ENCODE measurements around the gene PGGHG.
A peak's percentile ranks its signal among the peaks of the same experiment; 100 is the strongest.
"Not testable (repeated sequence)": the region's sequence is repeated elsewhere in the genome, so short reads cannot be mapped to it uniquely, and the experiment has no call there.

Gene PGGHG

DNA sequence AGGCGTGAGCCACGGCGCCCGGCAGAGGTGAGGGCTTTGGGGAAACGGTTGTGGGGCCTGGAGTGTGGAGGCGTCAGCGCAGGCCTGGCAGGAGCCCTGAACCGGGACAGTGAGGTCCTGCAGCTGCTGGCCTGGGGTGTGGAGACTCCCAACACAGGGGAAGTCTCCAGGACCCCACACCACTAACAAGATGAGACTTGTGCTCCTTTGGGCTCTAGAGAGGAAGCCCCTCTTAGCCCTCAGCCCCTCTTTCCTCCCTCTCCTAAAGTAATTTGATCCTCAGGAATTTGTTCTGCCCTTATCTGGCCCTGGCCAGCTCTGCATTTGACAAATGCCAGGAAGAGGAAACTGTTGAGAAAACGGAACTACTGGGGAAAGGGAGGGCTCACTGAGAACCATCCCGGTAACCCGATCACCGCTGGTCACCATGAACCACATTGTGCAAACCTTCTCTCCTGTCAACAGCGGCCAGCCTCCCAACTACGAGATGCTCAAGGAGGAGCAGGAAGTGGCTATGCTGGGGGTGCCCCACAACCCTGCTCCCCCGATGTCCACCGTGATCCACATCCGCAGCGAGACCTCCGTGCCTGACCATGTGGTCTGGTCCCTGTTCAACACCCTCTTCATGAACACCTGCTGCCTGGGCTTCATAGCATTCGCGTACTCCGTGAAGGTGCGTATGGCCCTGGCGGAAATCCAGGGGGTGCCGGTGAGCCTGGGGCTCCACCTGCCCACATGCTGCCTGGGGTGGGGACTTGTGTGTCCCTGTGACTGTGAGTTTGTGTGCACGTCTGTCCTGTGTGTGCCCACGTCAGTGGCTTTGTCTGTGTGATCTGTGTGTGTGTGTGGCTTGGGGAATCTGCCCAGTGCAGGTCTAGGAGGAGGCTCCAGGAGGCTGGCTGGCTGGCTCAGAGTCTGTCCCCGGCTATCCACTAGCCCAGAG is 19.1 kb downstream of the PGGHG start, which contains the start of gene IFITM2:
Gene IFITM2, plus strand, starts transcription at position 51 of the 943 bp plus-strand sequence. Its CDS starts 377 bp downstream, at position 428.
- H3K4me3 ChIP-seq (ENCODE audit: low read depth in 1 of 2, low read length in 2 of 2): peak within 1 kb of the TSS; percentile 57 to 72
- not testable (repeated sequence) for H3K36me3 ChIP-seq (ENCODE audit: control insufficient read depth in 1 of 2, insufficient read depth in 2 of 2, low read length in 2 of 2); H3K9me3 ChIP-seq (ENCODE audit: control insufficient read depth in 1 of 2, low read length in 2 of 2); H3K27me3 ChIP-seq (ENCODE audit: control insufficient read depth in 1 of 2, insufficient read depth in 2 of 2, low read length in 2 of 2)
- H3K27ac ChIP-seq (ENCODE audit: low read depth, low read length): peak within 1 kb of the TSS; percentile 89
- peak within 1 kb of the TSS; percentile 60 to 63 for H3K9ac ChIP-seq (ENCODE audit: low read depth in 1 of 2, low read length in 2 of 2)
- peaks cover 9 to 32% of the 10 kb centered on the region in 2 donors for H3K4me1 ChIP-seq (ENCODE audit: control insufficient read depth in 1 of 2, insufficient read depth in 2 of 2, low read length in 2 of 2)

DNA sequence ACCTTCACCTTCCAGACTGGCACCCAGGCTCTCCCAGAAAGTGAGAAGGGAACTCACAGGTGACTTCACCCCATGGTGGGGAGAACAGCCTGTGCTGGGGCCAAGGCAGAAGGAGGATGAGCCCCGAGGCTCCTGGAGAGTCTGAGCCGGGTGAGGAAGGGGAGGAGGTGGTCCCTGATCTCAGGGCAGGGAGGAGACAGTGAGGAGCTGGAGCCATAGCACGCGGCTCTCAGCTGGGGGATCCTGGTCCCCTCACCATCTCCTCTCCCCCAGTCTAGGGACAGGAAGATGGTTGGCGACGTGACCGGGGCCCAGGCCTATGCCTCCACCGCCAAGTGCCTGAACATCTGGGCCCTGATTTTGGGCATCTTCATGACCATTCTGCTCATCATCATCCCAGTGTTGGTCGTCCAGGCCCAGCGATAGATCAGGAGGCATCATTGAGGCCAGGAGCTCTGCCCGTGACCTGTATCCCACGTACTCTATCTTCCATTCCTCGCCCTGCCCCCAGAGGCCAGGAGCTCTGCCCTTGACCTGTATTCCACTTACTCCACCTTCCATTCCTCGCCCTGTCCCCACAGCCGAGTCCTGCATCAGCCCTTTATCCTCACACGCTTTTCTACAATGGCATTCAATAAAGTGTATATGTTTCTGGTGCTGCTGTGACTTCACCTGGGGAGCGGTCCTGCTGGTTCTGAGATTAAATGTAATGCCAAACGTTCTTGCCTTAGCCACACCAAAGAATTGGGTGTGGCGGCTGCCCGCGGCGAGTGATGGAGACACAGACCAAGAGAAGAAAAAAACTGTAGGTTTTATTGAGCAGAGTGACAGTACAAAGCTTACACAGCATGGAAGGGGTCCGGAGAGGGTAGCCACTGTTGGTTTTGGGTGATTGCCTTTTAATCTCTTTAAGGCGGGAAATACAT is 20.1 kb downstream of the PGGHG start:
- not testable (repeated sequence) for H3K36me3 ChIP-seq (ENCODE audit: control insufficient read depth in 1 of 2, insufficient read depth in 2 of 2, low read length in 2 of 2); H3K27me3 ChIP-seq (ENCODE audit: control insufficient read depth in 1 of 2, insufficient read depth in 2 of 2, low read length in 2 of 2); H3K9me3 ChIP-seq (ENCODE audit: control insufficient read depth in 1 of 2, low read length in 2 of 2)
- H3K27ac ChIP-seq (ENCODE audit: low read depth, low read length): peak overlapping the region; percentile 65
- peak overlapping the region; percentile 41 to 55 for H3K9ac ChIP-seq (ENCODE audit: low read depth in 1 of 2, low read length in 2 of 2)
- H3K4me3 ChIP-seq (ENCODE audit: low read depth in 1 of 2, low read length in 2 of 2): peak overlapping the region; percentile 57 to 65
- H3K4me1 ChIP-seq (ENCODE audit: control insufficient read depth in 1 of 2, insufficient read depth in 2 of 2, low read length in 2 of 2): peaks cover 19 to 42% of the 10 kb centered on the region in 2 donors

DNA sequence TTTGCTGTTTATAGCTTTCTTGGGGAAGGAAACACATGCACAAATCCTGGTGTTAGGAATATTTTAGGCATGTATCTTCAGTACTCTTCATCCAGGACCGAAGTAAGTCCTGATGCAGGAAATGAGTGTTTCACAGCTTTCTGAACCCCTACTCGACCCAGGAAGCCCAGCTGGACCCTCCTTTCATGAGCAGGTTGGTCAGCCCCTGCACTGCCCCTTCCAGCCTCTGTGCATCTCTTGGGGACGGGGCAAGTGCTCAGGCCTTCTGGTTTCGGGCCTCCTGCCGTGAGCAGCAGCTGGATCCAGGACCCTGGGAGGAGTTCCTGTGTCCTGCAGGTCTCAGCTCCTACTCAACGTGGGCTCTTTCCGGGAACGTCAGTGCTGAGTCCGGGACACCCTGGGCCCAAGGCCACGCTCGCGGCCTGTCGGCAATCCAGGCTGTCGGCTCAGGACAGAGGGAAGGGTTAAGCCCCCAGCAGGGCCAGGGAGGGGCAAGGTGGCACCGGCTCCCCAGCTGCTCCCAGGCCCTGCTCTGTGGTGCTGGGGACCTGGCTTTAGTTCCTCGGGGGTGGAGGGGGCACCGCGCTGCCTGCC is 21.1 kb downstream of the PGGHG start:
- Histone ChIP-seq H3K9ac (ENCODE audit: low read depth in 1 of 2, low read length in 2 of 2) (peak overlapping the region in 1 of 2 donors; percentile 54), H3K27ac (ENCODE audit: low read depth, low read length) (peak overlapping the region; percentile 13), H3K4me3 (ENCODE audit: low read depth in 1 of 2, low read length in 2 of 2) (peak overlapping the region; percentile 12 to 65), H3K4me1 (ENCODE audit: control insufficient read depth in 1 of 2, insufficient read depth in 2 of 2, low read length in 2 of 2) (peaks cover 22 to 51% of the 10 kb centered on the region in 2 donors)
- H3K27me3 ChIP-seq (ENCODE audit: control insufficient read depth in 1 of 2, insufficient read depth in 2 of 2, low read length in 2 of 2); H3K9me3 ChIP-seq (ENCODE audit: control insufficient read depth in 1 of 2, low read length in 2 of 2); H3K36me3 ChIP-seq (ENCODE audit: control insufficient read depth in 1 of 2, insufficient read depth in 2 of 2, low read length in 2 of 2): not testable (repeated sequence)

DNA sequence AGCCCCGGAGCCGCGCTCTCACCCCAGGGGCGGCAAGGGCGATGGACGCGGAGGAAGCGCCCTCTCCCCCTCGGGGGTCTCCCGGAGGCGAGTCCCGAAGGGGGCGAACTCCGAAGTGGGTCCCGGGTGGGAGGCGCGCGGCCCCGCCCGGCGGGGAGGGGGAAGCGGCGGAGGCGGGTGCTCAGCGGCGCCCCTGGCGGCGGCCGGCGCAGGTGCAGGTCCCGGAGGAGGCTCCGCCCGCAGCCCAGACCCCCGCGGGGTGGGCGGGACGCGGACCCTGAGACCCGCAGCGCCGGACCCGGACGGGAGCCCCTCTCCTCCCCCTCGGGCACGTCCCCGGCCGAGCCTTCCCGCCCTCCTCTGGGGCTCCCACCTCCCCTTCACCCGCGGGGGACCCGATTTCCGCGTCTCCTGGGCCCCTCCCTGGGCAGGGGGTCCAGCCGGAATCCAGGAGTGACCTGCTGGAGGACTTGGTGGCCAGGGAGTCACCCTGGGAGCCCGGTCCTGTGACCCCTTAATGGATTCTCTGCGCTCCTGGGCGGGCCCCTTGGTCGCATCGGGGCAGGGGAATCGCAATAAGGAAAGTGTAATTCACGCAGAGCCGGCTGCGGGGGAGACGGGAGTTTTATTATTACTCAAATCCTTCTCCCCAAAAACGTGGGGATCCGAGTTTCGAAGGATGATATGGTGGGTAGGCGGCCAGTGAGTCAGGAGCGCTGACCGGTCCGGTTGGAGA is 22.3 kb downstream of the PGGHG start:
- H3K27me3 ChIP-seq (ENCODE audit: control insufficient read depth in 1 of 2, insufficient read depth in 2 of 2, low read length in 2 of 2); H3K9ac ChIP-seq (ENCODE audit: low read depth in 1 of 2, low read length in 2 of 2); H3K9me3 ChIP-seq (ENCODE audit: control insufficient read depth in 1 of 2, low read length in 2 of 2); H3K36me3 ChIP-seq (ENCODE audit: control insufficient read depth in 1 of 2, insufficient read depth in 2 of 2, low read length in 2 of 2); H3K27ac ChIP-seq (ENCODE audit: low read depth, low read length); H3K4me3 ChIP-seq (ENCODE audit: low read depth in 1 of 2, low read length in 2 of 2): not testable (repeated sequence)
- H3K4me1 ChIP-seq (ENCODE audit: control insufficient read depth in 1 of 2, insufficient read depth in 2 of 2, low read length in 2 of 2): peaks cover 25 to 61% of the 10 kb centered on the region in 2 donors

DNA sequence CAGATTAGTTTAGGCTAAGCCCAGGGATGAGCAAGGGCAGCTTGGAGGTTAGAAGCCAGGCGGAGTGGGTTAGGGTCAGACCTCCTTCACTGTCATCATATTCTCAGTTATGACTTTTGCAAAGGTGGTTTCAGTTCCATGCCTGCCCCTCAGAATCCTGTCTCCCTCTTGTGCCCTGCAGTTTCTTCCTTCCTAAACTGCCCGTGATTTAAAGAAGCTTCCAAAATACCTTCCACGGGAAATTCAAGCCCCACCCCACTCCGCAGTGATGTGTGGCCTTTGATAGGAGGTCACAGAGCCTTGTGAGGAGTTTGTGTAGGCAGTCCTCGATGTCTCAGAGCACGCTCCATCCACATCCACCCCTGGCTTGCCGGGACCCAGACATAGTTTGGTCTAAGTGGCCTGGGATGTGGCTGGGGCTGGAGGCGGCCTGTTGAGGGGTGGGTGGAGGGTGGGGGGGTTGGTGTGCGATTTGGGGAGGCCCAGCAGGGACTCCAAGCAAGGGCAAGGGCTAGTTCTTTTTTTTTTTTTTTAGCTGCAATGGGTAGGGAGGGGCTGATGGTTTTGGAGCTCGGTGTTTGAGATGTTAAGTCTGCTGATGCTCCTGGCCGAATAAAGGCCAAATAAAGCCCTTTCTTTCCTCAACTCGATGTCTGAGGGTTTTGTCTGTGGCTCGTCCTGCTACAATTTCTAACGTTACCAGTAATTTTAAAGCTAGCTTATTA is 23.3 kb downstream of the PGGHG start:
- H3K27ac ChIP-seq (ENCODE audit: low read depth, low read length): peak overlapping the region; percentile 58
- no peaks in the 10 kb centered on the region for H3K36me3 ChIP-seq (ENCODE audit: control insufficient read depth in 1 of 2, insufficient read depth in 2 of 2, low read length in 2 of 2)
- H3K9ac ChIP-seq (ENCODE audit: low read depth in 1 of 2, low read length in 2 of 2): peak overlapping the region in 1 of 2 donors; percentile 38
- H3K27me3 ChIP-seq (ENCODE audit: control insufficient read depth in 1 of 2, insufficient read depth in 2 of 2, low read length in 2 of 2): peaks cover 0 to 4% of the 10 kb centered on the region in 2 donors
- H3K4me3 ChIP-seq (ENCODE audit: low read depth in 1 of 2, low read length in 2 of 2): peak overlapping the region; percentile 21 to 50
- H3K4me1 ChIP-seq (ENCODE audit: control insufficient read depth in 1 of 2, insufficient read depth in 2 of 2, low read length in 2 of 2): peaks cover 28 to 63% of the 10 kb centered on the region in 2 donors
- H3K9me3 ChIP-seq (ENCODE audit: control insufficient read depth in 1 of 2, low read length in 2 of 2): no peaks in the 10 kb centered on the region

DNA sequence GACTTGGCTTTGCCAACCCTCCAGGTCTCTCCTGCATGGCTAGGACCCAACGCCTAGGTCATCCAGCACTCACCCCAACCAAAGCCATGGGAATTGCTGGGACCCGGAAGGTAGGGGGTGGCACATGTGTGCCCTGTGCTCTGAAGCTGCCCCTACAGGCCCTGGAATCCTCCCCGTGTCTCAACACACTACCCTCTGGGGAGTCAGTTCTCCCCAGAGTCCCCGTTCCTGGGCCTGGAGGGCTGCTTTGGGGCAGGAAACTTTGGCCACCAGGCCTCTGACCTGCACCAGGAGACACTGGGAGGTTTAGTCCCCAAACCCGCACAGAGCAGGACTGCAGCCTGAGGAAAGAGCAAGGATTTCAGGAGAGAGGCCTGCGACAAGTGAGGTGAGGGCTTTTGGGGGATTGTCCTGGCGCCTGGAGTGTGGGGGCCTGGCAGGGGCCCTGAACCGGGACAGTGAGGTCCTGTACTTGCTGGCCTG is 24.4 kb downstream of the PGGHG start:
- H3K36me3 ChIP-seq (ENCODE audit: control insufficient read depth in 1 of 2, insufficient read depth in 2 of 2, low read length in 2 of 2): no peaks in the 10 kb centered on the region
- H3K27me3 ChIP-seq (ENCODE audit: control insufficient read depth in 1 of 2, insufficient read depth in 2 of 2, low read length in 2 of 2): peaks cover 0 to 4% of the 10 kb centered on the region in 2 donors
- H3K9me3 ChIP-seq (ENCODE audit: control insufficient read depth in 1 of 2, low read length in 2 of 2): no peaks in the 10 kb centered on the region
- peak overlapping the region; percentile 71 to 74 for H3K4me3 ChIP-seq (ENCODE audit: low read depth in 1 of 2, low read length in 2 of 2)
- H3K27ac ChIP-seq (ENCODE audit: low read depth, low read length): peak overlapping the region; percentile 65
- H3K4me1 ChIP-seq (ENCODE audit: control insufficient read depth in 1 of 2, insufficient read depth in 2 of 2, low read length in 2 of 2): peaks cover 33 to 65% of the 10 kb centered on the region in 2 donors
- H3K9ac ChIP-seq (ENCODE audit: low read depth in 1 of 2, low read length in 2 of 2): peak overlapping the region; percentile 69 to 90

GRCh38 chr11:313787-314553 is 25.0 kb downstream of the PGGHG start, which contains the start of gene IFITM1:
IFITM1 (plus strand) TSS chr11:314040; CDS start chr11:314171, 131 bp downstream.
- Histone ChIP-seq H3K9ac (ENCODE audit: low read depth in 1 of 2, low read length in 2 of 2) (peak within 1 kb of the TSS; percentile 69 to 90), H3K4me1 (ENCODE audit: control insufficient read depth in 1 of 2, insufficient read depth in 2 of 2, low read length in 2 of 2) (peaks cover 33 to 65% of the 10 kb centered on the region in 2 donors), H3K4me3 (ENCODE audit: low read depth in 1 of 2, low read length in 2 of 2) (peak within 1 kb of the TSS; percentile 71 to 74), H3K27ac (ENCODE audit: low read depth, low read length) (peak within 1 kb of the TSS; percentile 65), H3K36me3 (ENCODE audit: control insufficient read depth in 1 of 2, insufficient read depth in 2 of 2, low read length in 2 of 2) (no peaks in the 10 kb centered on the region), H3K9me3 (ENCODE audit: control insufficient read depth in 1 of 2, low read length in 2 of 2) (no peaks in the 10 kb centered on the region), H3K27me3 (ENCODE audit: control insufficient read depth in 1 of 2, insufficient read depth in 2 of 2, low read length in 2 of 2) (peaks cover 0 to 4% of the 10 kb centered on the region in 2 donors)

GRCh38 chr11:314554-314875 is 25.6 kb downstream of the PGGHG start:
- Histone ChIP-seq H3K4me1 (ENCODE audit: control insufficient read depth in 1 of 2, insufficient read depth in 2 of 2, low read length in 2 of 2) (peaks cover 33 to 62% of the 10 kb centered on the region in 2 donors), H3K4me3 (ENCODE audit: low read depth in 1 of 2, low read length in 2 of 2) (peak overlapping the region; percentile 71 to 74), H3K27ac (ENCODE audit: low read depth, low read length) (peak overlapping the region; percentile 65), H3K9ac (ENCODE audit: low read depth in 1 of 2, low read length in 2 of 2) (peak overlapping the region; percentile 69 to 90)
- not testable (repeated sequence) for H3K36me3 ChIP-seq (ENCODE audit: control insufficient read depth in 1 of 2, insufficient read depth in 2 of 2, low read length in 2 of 2); H3K9me3 ChIP-seq (ENCODE audit: control insufficient read depth in 1 of 2, low read length in 2 of 2); H3K27me3 ChIP-seq (ENCODE audit: control insufficient read depth in 1 of 2, insufficient read depth in 2 of 2, low read length in 2 of 2)

Data from duodenal mucosa (tissue), 2 donors.